Erythroblast (primary cell): ENCODE data around the gene NRG3.

ENCODE experiments used
- GATA1 ChIP-seq: IDR thresholded peaks from 2 replicates; pipeline ENCODE4 v1.6.1; 2011; ENCODE audit warnings: low read depth, mild to moderate bottlenecking, control low read depth, low read length, moderate library complexity
- POLR2A ChIP-seq: IDR thresholded peaks from 2 replicates; pipeline ENCODE4 v1.6.1; 2011; ENCODE audit warnings: mild to moderate bottlenecking, low read length

- TF ChIP-seq POLR2A (no peak), GATA1 (no peak)
These were observed 863.6 kb downstream of the NRG3 start for GRCh38 chr10:82738592-82738991.
